WI38 (cell line): ENCODE results near the gene RNF217.

Experiments
- H3K4me3 ChIP-seq: 2 replicates; pipeline ENCODE4 v1.5.1; 2011; ENCODE audit warnings: low read depth, mild to moderate bottlenecking, control low read depth, low read length
- CTCF ChIP-seq: IDR thresholded peaks from 2 replicates; pipeline ENCODE4 v1.5.1; 2012; ENCODE audit warnings: low read depth, mild to moderate bottlenecking, control low read depth, low read length

RNF217 gene

DNA sequence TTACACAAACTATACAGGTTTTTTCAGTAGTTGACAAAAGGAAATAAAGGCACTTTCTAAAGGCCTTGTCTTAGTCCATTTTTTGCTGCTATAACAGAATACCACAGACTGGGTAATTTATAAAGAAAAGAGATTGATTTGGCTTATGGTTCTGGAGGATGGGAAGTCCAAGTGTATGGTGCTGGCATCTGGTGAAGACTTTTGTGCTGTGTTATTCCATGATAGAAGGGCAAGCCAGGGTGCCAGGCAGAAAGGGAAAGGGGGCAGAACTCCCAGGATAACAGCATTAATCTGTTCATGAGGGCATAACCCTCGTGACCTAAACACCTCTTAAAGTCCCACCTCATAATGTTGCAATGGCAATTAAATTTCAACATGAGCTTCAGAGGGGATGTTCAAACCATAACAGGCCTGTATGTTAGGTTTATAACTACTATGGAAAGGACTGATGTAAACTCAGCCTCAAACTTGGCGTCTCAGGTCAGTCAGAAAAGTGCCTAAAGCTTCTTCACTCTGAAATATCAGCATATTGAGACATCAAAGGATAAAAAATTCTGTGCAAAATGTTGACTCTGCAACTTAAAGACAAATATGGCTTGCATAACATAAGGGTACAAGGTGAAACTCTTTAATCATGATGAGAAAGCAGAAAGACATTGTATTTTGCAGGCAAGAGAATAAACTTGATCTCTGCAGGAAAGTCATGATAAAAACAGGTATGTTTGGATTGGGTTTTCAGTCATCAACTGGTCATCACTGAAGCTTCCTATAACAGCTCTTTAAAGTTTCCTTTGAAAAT lies 42.8 kb downstream of the RNF217 start:
- no peak overlapping the region for H3K4me3 ChIP-seq
- no peak for TF ChIP-seq CTCF

- no peak for TF ChIP-seq CTCF
- H3K4me3 ChIP-seq: no peak overlapping the region
Measured at GRCh38 chr6:125008261-125008703, 46.0 kb downstream of the RNF217 start.

DNA sequence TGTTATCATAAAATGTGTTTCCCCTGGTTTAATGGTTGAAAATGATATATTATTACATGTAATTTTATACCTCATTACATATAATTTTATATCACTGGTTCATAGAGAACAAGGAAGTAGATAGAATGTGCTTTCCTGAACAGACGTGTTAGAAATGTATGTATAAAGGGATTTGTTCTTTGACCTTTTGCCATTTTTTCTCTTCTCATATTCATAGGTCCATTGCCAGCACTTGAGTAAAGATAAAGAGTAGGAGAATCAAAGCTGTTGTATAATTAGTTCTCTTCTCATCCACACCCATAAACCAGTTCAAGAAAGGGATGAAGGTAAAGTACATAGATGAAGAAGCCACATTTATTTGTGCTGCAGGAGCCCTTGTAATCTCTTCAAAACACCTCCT lies 46.7 kb downstream of the RNF217 start:
- no peak overlapping the region for H3K4me3 ChIP-seq
- no peak for TF ChIP-seq CTCF

DNA sequence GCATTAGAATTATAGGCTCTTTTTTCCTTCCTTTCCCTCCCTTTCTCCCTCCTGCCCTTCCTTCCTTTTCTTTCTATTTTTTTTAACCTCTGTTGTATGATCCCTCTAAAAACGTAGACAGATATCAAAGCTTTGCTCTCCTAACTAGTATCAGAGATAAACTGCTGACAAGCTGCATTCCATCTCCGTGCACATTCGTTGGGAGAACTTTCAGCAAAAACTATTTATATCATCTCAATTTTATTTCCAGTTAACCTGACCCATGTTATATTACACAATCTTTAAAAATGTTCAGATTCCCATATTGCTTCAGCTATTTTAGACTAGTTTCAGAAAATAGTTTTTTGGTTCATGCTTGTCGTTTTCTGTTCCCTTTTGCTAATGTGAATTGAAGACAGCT lies 47.3 kb downstream of the RNF217 start:
- no peak overlapping the region for H3K4me3 ChIP-seq
- no peak for TF ChIP-seq CTCF

DNA sequence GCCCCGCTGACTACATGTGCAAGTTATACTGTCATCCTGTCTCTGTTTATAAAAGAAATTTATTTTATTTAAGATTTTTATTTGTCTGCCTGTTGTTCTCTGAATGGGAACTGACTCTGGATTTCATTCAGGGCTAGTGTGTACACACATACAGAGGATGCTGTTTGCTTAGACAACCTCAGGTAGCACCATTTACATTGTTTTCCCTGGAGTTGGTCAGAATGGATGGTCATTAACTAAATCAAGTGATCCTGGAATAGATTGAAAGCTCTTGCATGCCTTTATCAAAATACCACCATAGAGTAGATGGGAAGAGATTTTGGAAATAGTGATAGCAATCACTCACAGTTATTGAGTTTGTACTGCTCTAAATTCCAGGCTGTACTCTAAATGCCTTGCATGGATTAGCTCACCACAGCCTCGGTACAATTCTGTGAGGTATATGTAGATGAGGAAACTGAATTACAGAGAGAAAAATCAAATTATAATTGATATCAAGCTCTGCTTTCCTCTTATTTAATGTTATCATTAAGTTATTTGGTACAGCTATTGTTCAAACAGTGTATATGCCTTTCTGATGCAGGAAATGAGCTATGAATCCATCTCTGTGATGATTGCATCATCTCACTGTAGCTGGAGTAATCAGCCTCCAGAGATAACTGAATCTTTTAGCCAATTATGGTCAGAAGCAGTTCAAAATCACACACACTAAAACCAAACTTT lies 51.9 kb downstream of the RNF217 start:
- TF ChIP-seq CTCF: no peak
- H3K4me3 ChIP-seq: no peak overlapping the region

- no peak overlapping the region for H3K4me3 ChIP-seq
- no peak for TF ChIP-seq CTCF
Measured at GRCh38 chr6:125014661-125014957, 52.4 kb downstream of the RNF217 start.

- TF ChIP-seq CTCF: no peak
- no peak overlapping the region for H3K4me3 ChIP-seq
Measured at GRCh38 chr6:125015152-125015551, 52.9 kb downstream of the RNF217 start.
